ENCODE results near the gene YEATS2.
"Not testable (repeated sequence)": the region's sequence is repeated elsewhere in the genome, so short reads cannot be mapped to it uniquely, and the experiment has no call there.

YEATS2 gene

GRCh38 chr3:183697610-183698317 is at the start of gene YEATS2:
Gene YEATS2, plus strand, starts transcription at chr3:183697797. Its CDS starts 17,366 bp downstream, at chr3:183715163.
- peak; percentile 86 for DNase-seq

- DNase-seq, result no peak
These were observed 47.0 kb upstream of the YEATS2 start for GRCh38 chr3:183650554-183650953.

GRCh38 chr3:183653209-183654064 is 44.2 kb upstream of the YEATS2 start:
- DNase-seq, result no peak

- DNase-seq, result no peak
These were observed 42.9 kb upstream of the YEATS2 start for GRCh38 chr3:183654727-183655126.

GRCh38 chr3:183662099-183662498 is 35.5 kb upstream of the YEATS2 start:
- no peak for DNase-seq

GRCh38 chr3:183664913-183665381 is 32.6 kb upstream of the YEATS2 start:
- DNase-seq, result no peak

GRCh38 chr3:183680061-183680460 is 17.5 kb upstream of the YEATS2 start:
- no peak for DNase-seq

- no peak for DNase-seq
These were observed 9.9 kb upstream of the YEATS2 start for GRCh38 chr3:183687705-183688104.

- peak; percentile 48 for DNase-seq
These were observed 8.7 kb upstream of the YEATS2 start for GRCh38 chr3:183688874-183689273.

- not testable (repeated sequence) for DNase-seq
These were observed 8.0 kb upstream of the YEATS2 start for GRCh38 chr3:183689621-183690020.

- DNase-seq, result no peak
These were observed 7.1 kb upstream of the YEATS2 start for GRCh38 chr3:183690402-183690995.

GRCh38 chr3:183692436-183692835 is 5.2 kb upstream of the YEATS2 start:
- no peak for DNase-seq

- DNase-seq, result no peak
These were observed 1.8 kb upstream of the YEATS2 start for GRCh38 chr3:183695569-183696364.

GRCh38 chr3:183697123-183697609 is 431 bp upstream of the YEATS2 start:
- no peak for DNase-seq

GRCh38 chr3:183698318-183698751 is 738 bp downstream of the YEATS2 start:
- DNase-seq, result no peak

GRCh38 chr3:183698756-183699155 is 1.2 kb downstream of the YEATS2 start:
- no peak for DNase-seq

- DNase-seq, result no peak
These were observed 1.8 kb downstream of the YEATS2 start for GRCh38 chr3:183699238-183699947.

GRCh38 chr3:183701744-183702143 is 4.1 kb downstream of the YEATS2 start:
- no peak for DNase-seq

- not testable (repeated sequence) for DNase-seq
These were observed 6.3 kb downstream of the YEATS2 start for GRCh38 chr3:183703892-183704291.

- no peak for DNase-seq
These were observed 12.6 kb downstream of the YEATS2 start for GRCh38 chr3:183710231-183710630.

GRCh38 chr3:183711516-183711915 is 13.9 kb downstream of the YEATS2 start:
- DNase-seq, result no peak

- DNase-seq, result no peak
These were observed 17.0 kb downstream of the YEATS2 start for GRCh38 chr3:183714622-183715021.
